ENCODE data around the gene DCTD. TPM values are rescaled to one million over a fixed set of nuclear protein-coding genes. Genes with fewer than 3 reads are reported as not detected.
A peak's percentile ranks its signal among the peaks of the same experiment; 100 is the strongest.

The DCTD gene
- total RNA-seq, 1 donor from 2014 or later: 17.2 TPM

- DNase-seq (ENCODE audit: low spot score in 2 of 2): peak in 1 of 2 donors; percentile 45
- TF ChIP-seq CTCF (IDR thresholded peaks at IDR 0.05): no peak
- Histone ChIP-seq H3K27me3 (no peaks in the 10 kb centered on the region), H3K4me3 (no peak overlapping the region), H3K36me3 (peaks cover 3 to 39% of the 10 kb centered on the region in 2 donors), H3K4me1 (no peaks in the 10 kb centered on the region), H3K27ac (no peak overlapping the region), H3K9me3 (peaks cover 0 to 5% of the 10 kb centered on the region in 2 donors)
- intact Hi-C loops (cut with DNase I): no loop called here
Observed at GRCh38 chr4:182879913-182880312, 37.3 kb downstream of the DCTD start.

GRCh38 chr4:182878633-182879495 lies 38.3 kb downstream of the DCTD start:
- intact Hi-C loops (cut with DNase I): no loop called here
- no peaks in the 10 kb centered on the region for H3K27me3 ChIP-seq

GRCh38 chr4:182877326-182877883 lies 39.8 kb downstream of the DCTD start:
- peak in 1 of 2 donors; percentile 55 for DNase-seq (ENCODE audit: low spot score in 2 of 2)
- Histone ChIP-seq H3K36me3 (peaks cover 0 to 26% of the 10 kb centered on the region in 2 donors), H3K27ac (no peak overlapping the region), H3K9me3 (no peaks in the 10 kb centered on the region), H3K27me3 (no peaks in the 10 kb centered on the region), H3K4me3 (no peak overlapping the region), H3K4me1 (no peaks in the 10 kb centered on the region)
- intact Hi-C loops (cut with DNase I): no loop called here
- TF ChIP-seq CTCF (IDR thresholded peaks at IDR 0.05): no peak

More at GRCh38 chr4:182878633-182879495, 38.3 kb downstream of the DCTD start:
- DNase-seq (ENCODE audit: low spot score in 2 of 2): peak in 1 of 2 donors; percentile 50
- H3K4me1 ChIP-seq: no peaks in the 10 kb centered on the region
- H3K36me3 ChIP-seq: peaks cover 0 to 34% of the 10 kb centered on the region in 2 donors
- no peak overlapping the region for H3K27ac ChIP-seq
- H3K9me3 ChIP-seq: peaks cover 0 to 3% of the 10 kb centered on the region in 2 donors
- TF ChIP-seq CTCF (IDR thresholded peaks at IDR 0.05): no peak
- H3K4me3 ChIP-seq: no peak overlapping the region

- Histone ChIP-seq H3K27me3 (no peaks in the 10 kb centered on the region), H3K4me3 (no peak overlapping the region), H3K9me3 (no peaks in the 10 kb centered on the region), H3K4me1 (no peaks in the 10 kb centered on the region), H3K27ac (no peak overlapping the region), H3K36me3 (peaks cover 0 to 26% of the 10 kb centered on the region in 2 donors)
- peak in 1 of 2 donors; percentile 12 for DNase-seq (ENCODE audit: low spot score in 2 of 2)
- no peak for TF ChIP-seq CTCF (IDR thresholded peaks at IDR 0.05)
- intact Hi-C loops (cut with DNase I): no loop called here
Observed at GRCh38 chr4:182876427-182876826, 40.8 kb downstream of the DCTD start.

GRCh38 chr4:182875453-182876405 lies 41.5 kb downstream of the DCTD start:
- H3K36me3 ChIP-seq: peaks cover 0 to 20% of the 10 kb centered on the region in 2 donors
- H3K4me3 ChIP-seq: no peak overlapping the region
- TF ChIP-seq CTCF (IDR thresholded peaks at IDR 0.05): no peak
- no peaks in the 10 kb centered on the region for H3K27me3 ChIP-seq
- intact Hi-C loops (cut with DNase I): no loop called here
- H3K4me1 ChIP-seq: no peaks in the 10 kb centered on the region
- peak in 1 of 2 donors; percentile 34 for DNase-seq (ENCODE audit: low spot score in 2 of 2)
- no peak overlapping the region for H3K27ac ChIP-seq
- no peaks in the 10 kb centered on the region for H3K9me3 ChIP-seq

Measured in ascending aorta (tissue), 2 donors.